HG03139 (cell line): ENCODE results near the gene REPS2.

ENCODE experiments used
- ATAC-seq: cut with Tn5 transposase; IDR thresholded peaks from one replicate; pipeline ENCODE4 v1.9.1; 2021; ENCODE audit not compliant: unreplicated experiment

REPS2 gene

GRCh38 chrX:16946361-16946964 lies at the start of gene REPS2:
Gene REPS2, plus strand, starts transcription at chrX:16946658. Its CDS starts 204 bp downstream, at chrX:16946862.
- ATAC-seq, result peak; percentile 92

GRCh38 chrX:16897445-16897844 lies 49.0 kb upstream of the REPS2 start:
- ATAC-seq, result no peak

- ATAC-seq, result no peak
These were observed 43.0 kb upstream of the REPS2 start for GRCh38 chrX:16903274-16904022.

- no peak for ATAC-seq
These were observed 36.1 kb upstream of the REPS2 start for GRCh38 chrX:16910376-16910775.

GRCh38 chrX:16914058-16914457 lies 32.4 kb upstream of the REPS2 start:
- ATAC-seq, result no peak

- ATAC-seq, result no peak
These were observed 29.9 kb upstream of the REPS2 start for GRCh38 chrX:16916561-16916960.

- ATAC-seq, result no peak
These were observed 29.3 kb upstream of the REPS2 start for GRCh38 chrX:16917120-16917519.

GRCh38 chrX:16918979-16919378 lies 27.5 kb upstream of the REPS2 start:
- ATAC-seq, result no peak

- ATAC-seq, result no peak
These were observed 26.4 kb upstream of the REPS2 start for GRCh38 chrX:16920075-16920474.

- ATAC-seq, result no peak
These were observed 23.3 kb upstream of the REPS2 start for GRCh38 chrX:16923157-16923556.

- ATAC-seq, result no peak
These were observed 21.6 kb upstream of the REPS2 start for GRCh38 chrX:16924631-16925480.

GRCh38 chrX:16930392-16930791 lies 16.1 kb upstream of the REPS2 start:
- no peak for ATAC-seq

GRCh38 chrX:16931371-16931770 lies 15.1 kb upstream of the REPS2 start:
- ATAC-seq, result no peak

- no peak for ATAC-seq
These were observed 14.4 kb upstream of the REPS2 start for GRCh38 chrX:16931855-16932575.

- no peak for ATAC-seq
These were observed 12.3 kb upstream of the REPS2 start for GRCh38 chrX:16934185-16934584.

GRCh38 chrX:16946971-16947562 lies 609 bp downstream of the REPS2 start:
- peak; percentile 24 for ATAC-seq

GRCh38 chrX:16950423-16950822 lies 4.0 kb downstream of the REPS2 start:
- ATAC-seq, result no peak

- ATAC-seq, result no peak
These were observed 7.3 kb downstream of the REPS2 start for GRCh38 chrX:16953606-16954211.

GRCh38 chrX:16957751-16958150 lies 11.3 kb downstream of the REPS2 start:
- ATAC-seq, result no peak

GRCh38 chrX:16958356-16958755 lies 11.9 kb downstream of the REPS2 start:
- ATAC-seq, result no peak
